GM10847 (cell line): ENCODE data around the gene CACNA1A.

Experiments
- POLR2A ChIP-seq: IDR thresholded peaks from 2 replicates; pipeline ENCODE4 v1.6.1; 2011; ENCODE audit not compliant: insufficient read length; ENCODE audit errors: extremely low read depth

CACNA1A gene

GRCh38 chr19:13506471-13506820 lies at the start of gene CACNA1A:
TSS of gene CACNA1A (minus strand) at chr19:13506479. CDS start at chr19:13506224, 255 bp downstream.
- TF ChIP-seq POLR2A = no peak

DNA sequence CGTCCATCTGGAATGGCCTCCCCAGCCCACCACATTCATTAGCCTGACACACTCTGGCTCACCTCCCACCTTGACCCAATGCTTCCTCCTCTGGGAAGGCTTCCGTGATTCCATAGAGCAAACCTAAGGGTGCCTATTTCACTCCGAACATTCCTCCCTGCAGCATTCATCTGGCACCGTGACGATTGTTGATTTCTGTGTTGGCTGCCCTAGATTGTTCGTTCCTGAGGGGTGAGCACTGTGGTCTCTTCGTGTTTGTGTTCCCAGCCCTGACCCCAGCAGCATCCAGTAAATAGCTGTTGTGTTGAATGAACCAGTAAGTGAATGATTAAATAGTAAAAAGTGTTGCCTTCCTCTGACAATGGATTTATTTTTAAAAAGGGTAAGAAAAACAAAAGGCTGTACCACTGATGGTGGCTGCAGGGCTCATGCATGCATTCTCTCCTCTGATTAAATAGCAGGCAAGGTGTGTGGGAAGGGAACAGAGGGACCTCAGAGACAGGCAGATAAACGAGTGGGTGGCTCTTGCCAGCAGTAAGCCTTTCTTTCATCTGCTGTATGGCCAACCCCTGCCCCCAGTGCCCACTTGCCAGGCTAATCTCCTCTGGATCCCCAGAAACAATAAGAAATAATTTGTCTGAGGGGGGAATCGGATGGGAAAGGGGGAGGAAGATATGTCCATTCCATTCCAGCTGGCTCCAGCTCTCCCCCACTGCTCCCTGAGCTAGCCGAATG lies 48.4 kb upstream of the CACNA1A start:
- no peak for TF ChIP-seq POLR2A

GRCh38 chr19:13553880-13554400 lies 47.7 kb upstream of the CACNA1A start:
- no peak for TF ChIP-seq POLR2A

GRCh38 chr19:13548131-13548530 lies 41.9 kb upstream of the CACNA1A start:
- no peak for TF ChIP-seq POLR2A

DNA sequence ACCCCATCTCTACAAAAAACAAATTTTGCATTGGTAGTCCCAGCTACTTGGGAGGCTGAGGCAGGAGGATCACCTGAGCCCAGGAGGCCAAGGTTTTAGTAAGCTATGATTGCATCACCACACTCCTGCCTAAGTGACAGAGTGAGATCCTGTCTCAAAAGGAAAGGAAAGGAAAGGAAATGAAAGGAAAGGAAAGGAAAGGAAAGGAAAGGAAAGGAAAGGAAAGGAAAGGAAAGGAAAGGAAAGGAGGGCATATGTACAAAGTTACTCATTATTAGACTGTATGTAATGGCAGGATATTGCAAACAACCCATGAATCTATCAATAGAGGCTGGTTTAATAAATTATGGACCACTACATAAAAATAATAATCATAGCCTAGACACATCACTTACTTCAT lies 40.8 kb upstream of the CACNA1A start:
- TF ChIP-seq POLR2A = no peak

GRCh38 chr19:13544423-13544822 lies 38.1 kb upstream of the CACNA1A start:
- no peak for TF ChIP-seq POLR2A

DNA sequence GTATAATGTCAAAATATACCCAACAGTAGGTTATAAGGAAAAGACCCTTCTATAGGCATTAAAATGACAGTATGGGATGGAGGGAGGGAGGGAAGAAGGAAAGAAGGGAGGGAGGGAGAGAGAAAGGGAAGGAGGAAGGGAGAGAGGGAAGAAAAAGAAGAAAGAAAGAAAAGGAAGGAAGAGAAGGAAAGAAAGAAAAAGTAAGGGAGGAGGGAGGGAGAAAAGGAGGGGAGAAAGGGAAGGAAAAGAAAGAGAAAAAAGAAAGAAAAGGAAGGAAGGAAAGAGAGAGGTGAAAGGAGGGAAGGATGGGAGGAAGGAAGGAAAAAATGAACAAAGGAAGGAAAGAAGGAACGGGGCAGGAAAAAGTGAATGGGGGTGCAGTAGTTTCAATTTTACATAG lies 35.3 kb upstream of the CACNA1A start:
- no peak for TF ChIP-seq POLR2A

GRCh38 chr19:13539332-13539731 lies 33.1 kb upstream of the CACNA1A start:
- no peak for TF ChIP-seq POLR2A

GRCh38 chr19:13538601-13539253 lies 32.4 kb upstream of the CACNA1A start:
- TF ChIP-seq POLR2A = no peak

DNA sequence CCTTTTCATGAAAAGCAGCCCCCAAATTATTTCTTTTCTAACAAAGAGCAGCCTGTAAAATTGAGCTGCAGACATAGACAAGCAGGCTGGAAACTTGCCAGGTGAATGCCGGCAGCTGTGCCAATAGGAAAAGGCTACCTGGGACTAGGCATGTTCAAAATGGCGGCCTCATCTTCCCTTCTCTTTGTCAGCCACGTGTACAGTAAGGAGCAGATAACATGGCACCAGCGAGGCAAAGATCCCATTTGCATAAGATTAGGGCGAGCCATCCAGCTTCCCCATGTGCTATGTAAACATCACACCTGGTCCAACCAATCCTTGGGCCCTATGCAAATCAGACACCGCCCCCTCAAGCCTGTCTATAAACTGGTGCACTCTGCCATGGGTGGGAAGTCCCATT lies 31.2 kb upstream of the CACNA1A start:
- TF ChIP-seq POLR2A = no peak

GRCh38 chr19:13530720-13531119 lies 24.4 kb upstream of the CACNA1A start:
- no peak for TF ChIP-seq POLR2A

GRCh38 chr19:13526552-13526951 lies 20.3 kb upstream of the CACNA1A start:
- no peak for TF ChIP-seq POLR2A

DNA sequence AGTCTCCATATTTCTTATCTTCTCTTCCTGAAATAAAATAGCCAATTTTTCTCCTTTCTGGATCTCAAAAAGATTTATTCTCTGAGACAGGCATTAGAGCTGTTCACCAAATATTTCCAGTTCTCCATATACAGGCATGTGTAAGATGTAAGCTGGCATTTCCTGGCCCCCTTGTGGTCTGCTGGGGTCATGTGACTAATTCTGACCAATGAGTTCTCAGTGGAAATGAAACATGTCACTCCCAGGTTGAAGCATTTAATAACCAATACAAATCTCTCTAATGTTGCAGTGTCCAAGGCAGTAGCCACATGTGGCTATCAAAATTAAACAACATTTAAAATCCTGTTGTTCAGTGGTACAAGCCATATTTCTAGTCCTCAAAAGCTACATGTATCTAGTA lies 14.8 kb upstream of the CACNA1A start:
- no peak for TF ChIP-seq POLR2A

DNA sequence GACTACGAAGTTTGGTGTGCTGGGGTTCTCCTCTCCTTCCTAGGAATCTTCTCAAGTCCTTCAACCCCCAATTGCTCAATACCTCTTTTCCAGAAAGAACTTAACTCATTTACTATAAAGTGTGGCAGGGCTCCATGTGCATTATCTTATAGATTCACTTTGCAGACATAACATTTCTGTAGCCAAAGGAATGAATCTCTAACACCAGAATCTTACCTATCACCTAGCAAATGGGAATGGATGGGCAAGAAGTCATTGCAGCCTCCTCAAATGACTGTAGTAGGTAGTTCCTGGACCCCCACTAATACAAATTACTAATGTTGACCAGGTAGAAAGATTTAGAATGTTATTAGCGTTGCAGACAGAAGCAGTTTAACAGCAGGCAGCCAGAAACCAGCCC lies 5.7 kb upstream of the CACNA1A start:
- TF ChIP-seq POLR2A = no peak

GRCh38 chr19:13507053-13507611 lies 853 bp upstream of the CACNA1A start:
- no peak for TF ChIP-seq POLR2A

DNA sequence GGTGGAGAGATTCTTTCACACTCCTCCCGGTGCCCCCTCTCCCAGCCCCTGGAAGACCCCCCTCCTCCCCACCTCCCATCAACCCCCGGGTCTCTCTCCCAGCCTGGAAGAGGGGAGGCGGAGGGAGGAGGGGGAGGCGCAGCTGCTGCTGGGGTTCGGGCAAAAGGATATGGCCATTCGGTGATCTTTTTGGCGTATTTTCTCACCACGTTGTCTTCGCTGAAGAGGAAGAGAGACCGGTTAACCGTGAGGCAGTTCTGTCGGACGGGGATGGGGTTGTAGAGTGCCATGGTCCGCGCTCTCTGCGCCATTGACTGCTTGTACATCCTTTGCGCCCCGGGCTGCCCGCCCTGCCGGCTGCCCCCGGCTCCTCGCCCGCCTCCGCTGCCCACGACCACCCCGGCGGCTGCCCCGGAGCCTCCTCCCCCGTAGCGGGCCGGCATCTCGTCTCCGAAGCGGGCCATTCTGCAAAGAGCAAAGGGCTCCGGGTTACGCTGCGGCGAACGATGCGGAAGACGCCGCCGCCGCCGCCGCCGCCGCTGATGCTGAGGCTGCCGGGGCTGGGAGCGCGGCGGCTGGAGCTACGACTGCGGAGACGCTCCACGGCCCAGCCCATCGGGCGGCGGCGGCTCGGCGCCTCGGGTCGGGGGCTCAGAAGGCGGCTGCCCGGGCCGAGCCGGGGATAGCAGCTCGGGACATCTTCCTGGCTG lies 363 bp downstream of the CACNA1A start:
- TF ChIP-seq POLR2A = no peak
